Glutamatergic neuron (in vitro differentiated cells): ENCODE data around the gene FUT4. TPM values are rescaled to one million over a fixed set of nuclear protein-coding genes. Genes with fewer than 3 reads are reported as not detected.

Source experiments
- DNase-seq: peaks from one replicate; pipeline ENCODE4 v3.0.0; 2022
- H3K27ac Mint-ChIP-seq: one replicate; pipeline ENCODE4 v1.8.0; 2020; ENCODE audit warnings: mild to moderate bottlenecking, mixed read lengths, inconsistent platforms; ENCODE audit not compliant: unreplicated experiment
- H3K27me3 Mint-ChIP-seq: one replicate; pipeline ENCODE4 v1.8.0; 2020; ENCODE audit warnings: mild to moderate bottlenecking, moderate library complexity, mixed read lengths, inconsistent platforms; ENCODE audit not compliant: unreplicated experiment
- H3K36me3 Mint-ChIP-seq: one replicate; pipeline ENCODE4 v1.8.0; 2020; ENCODE audit warnings: mild to moderate bottlenecking, mixed read lengths, inconsistent platforms; ENCODE audit not compliant: unreplicated experiment
- H3K4me1 Mint-ChIP-seq: one replicate; pipeline ENCODE4 v1.8.0; 2020; ENCODE audit warnings: mild to moderate bottlenecking, low read depth, mixed read lengths, inconsistent platforms; ENCODE audit not compliant: unreplicated experiment
- H3K4me3 Mint-ChIP-seq: one replicate; pipeline ENCODE4 v1.8.0; 2020; ENCODE audit warnings: mild to moderate bottlenecking, mixed read lengths, inconsistent platforms; ENCODE audit not compliant: unreplicated experiment
- H3K9me3 Mint-ChIP-seq: one replicate; pipeline ENCODE4 v1.8.0; 2020; ENCODE audit warnings: mild to moderate bottlenecking, moderate library complexity, mixed read lengths, inconsistent platforms; ENCODE audit not compliant: unreplicated experiment
- CTCF ChIP-seq: fragments of 200-600 bp; sonication (generic); IDR thresholded peaks from one replicate; pipeline ENCODE4 v1.5.0; 2021; ENCODE audit not compliant: partially characterized antibody, unreplicated experiment
- total RNA-seq: library from RNA; stranded (reverse); fragmentation: NEBNext Ultra II Directional; extraction: Animal tissue kit (Norgen Biotek cat#: 25700); gene quantifications from one replicate; pipeline ENCODE4 v1.2.1, GENCODE V29; 2021; ENCODE audit not compliant: unreplicated experiment

FUT4 gene
- total RNA-seq, 1 donor from 2014 or later, result 2.2 TPM

GRCh38 chr11:94515398-94515797, 28.3 kb upstream of the FUT4 start:
- Mint-ChIP-seq H3K27me3 (no peaks in the 10 kb centered on the region), H3K27ac (no peak overlapping the region), H3K4me1 (no peaks in the 10 kb centered on the region), H3K36me3 (no peaks in the 10 kb centered on the region), H3K9me3 (no peaks in the 10 kb centered on the region), H3K4me3 (no peak overlapping the region)
- TF ChIP-seq CTCF, result no peak
- no peak for DNase-seq

- Mint-ChIP-seq H3K27me3 (no peaks in the 10 kb centered on the region), H3K36me3 (no peaks in the 10 kb centered on the region), H3K4me1 (no peaks in the 10 kb centered on the region), H3K4me3 (no peak overlapping the region), H3K27ac (no peak overlapping the region), H3K9me3 (no peaks in the 10 kb centered on the region)
- no peak for DNase-seq
- no peak for TF ChIP-seq CTCF
Observed at GRCh38 chr11:94516725-94517124, 27.0 kb upstream of the FUT4 start.

GRCh38 chr11:94518300-94518699, 25.4 kb upstream of the FUT4 start:
- no peak for TF ChIP-seq CTCF
- Mint-ChIP-seq H3K27me3 (no peaks in the 10 kb centered on the region), H3K4me3 (no peak overlapping the region), H3K36me3 (no peaks in the 10 kb centered on the region), H3K4me1 (no peaks in the 10 kb centered on the region), H3K27ac (no peak overlapping the region), H3K9me3 (no peaks in the 10 kb centered on the region)
- no peak for DNase-seq

GRCh38 chr11:94519478-94520084, 24.1 kb upstream of the FUT4 start:
- Mint-ChIP-seq H3K4me3 (no peak overlapping the region), H3K4me1 (no peaks in the 10 kb centered on the region), H3K27ac (no peak overlapping the region), H3K36me3 (no peaks in the 10 kb centered on the region), H3K27me3 (no peaks in the 10 kb centered on the region), H3K9me3 (no peaks in the 10 kb centered on the region)
- no peak for DNase-seq
- peak; percentile 74 for TF ChIP-seq CTCF

- no peak for DNase-seq
- Mint-ChIP-seq H3K27ac (no peak overlapping the region), H3K27me3 (no peaks in the 10 kb centered on the region), H3K9me3 (no peaks in the 10 kb centered on the region), H3K4me1 (no peaks in the 10 kb centered on the region), H3K4me3 (no peak overlapping the region), H3K36me3 (no peaks in the 10 kb centered on the region)
- peak; percentile 30 for TF ChIP-seq CTCF
Observed at GRCh38 chr11:94521684-94522083, 22.0 kb upstream of the FUT4 start.
